22Rv1 (cell line): Measurements from ENCODE around the gene MN1.

Source experiments
- H3K27ac ChIP-seq: fragments of 450-650 bp; 2 replicates; pipeline ENCODE4 v1.5.1; 2017
- ZFX ChIP-seq: fragments of 450-650 bp; IDR thresholded peaks from 2 replicates; pipeline ENCODE4 v1.6.1; 2017; ENCODE audit warnings: antibody characterized with exemption, borderline replicate concordance
- TF ChIP-seq, protein P1 (sequence below): fragments of 450-650 bp; IDR thresholded peaks from 2 replicates; pipeline ENCODE4 v1.5.1; 2017; ENCODE audit warnings: mild to moderate bottlenecking

Gene MN1

GRCh38 chr22:27775758-27776649, 25.6 kb downstream of the MN1 start:
- TF ChIP-seq ZFX, result no peak
- TF ChIP-seq, protein P1, sequence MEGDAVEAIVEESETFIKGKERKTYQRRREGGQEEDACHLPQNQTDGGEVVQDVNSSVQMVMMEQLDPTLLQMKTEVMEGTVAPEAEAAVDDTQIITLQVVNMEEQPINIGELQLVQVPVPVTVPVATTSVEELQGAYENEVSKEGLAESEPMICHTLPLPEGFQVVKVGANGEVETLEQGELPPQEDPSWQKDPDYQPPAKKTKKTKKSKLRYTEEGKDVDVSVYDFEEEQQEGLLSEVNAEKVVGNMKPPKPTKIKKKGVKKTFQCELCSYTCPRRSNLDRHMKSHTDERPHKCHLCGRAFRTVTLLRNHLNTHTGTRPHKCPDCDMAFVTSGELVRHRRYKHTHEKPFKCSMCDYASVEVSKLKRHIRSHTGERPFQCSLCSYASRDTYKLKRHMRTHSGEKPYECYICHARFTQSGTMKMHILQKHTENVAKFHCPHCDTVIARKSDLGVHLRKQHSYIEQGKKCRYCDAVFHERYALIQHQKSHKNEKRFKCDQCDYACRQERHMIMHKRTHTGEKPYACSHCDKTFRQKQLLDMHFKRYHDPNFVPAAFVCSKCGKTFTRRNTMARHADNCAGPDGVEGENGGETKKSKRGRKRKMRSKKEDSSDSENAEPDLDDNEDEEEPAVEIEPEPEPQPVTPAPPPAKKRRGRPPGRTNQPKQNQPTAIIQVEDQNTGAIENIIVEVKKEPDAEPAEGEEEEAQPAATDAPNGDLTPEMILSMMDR, result no peak
- no peak overlapping the region for H3K27ac ChIP-seq

GRCh38 chr22:27775087-27775698, 26.4 kb downstream of the MN1 start:
- no peak overlapping the region for H3K27ac ChIP-seq
- TF ChIP-seq, protein P1, result no peak
- TF ChIP-seq ZFX, result no peak

GRCh38 chr22:27774200-27774599, 27.4 kb downstream of the MN1 start:
- no peak for TF ChIP-seq ZFX
- TF ChIP-seq, protein P1, result no peak
- no peak overlapping the region for H3K27ac ChIP-seq

DNA sequence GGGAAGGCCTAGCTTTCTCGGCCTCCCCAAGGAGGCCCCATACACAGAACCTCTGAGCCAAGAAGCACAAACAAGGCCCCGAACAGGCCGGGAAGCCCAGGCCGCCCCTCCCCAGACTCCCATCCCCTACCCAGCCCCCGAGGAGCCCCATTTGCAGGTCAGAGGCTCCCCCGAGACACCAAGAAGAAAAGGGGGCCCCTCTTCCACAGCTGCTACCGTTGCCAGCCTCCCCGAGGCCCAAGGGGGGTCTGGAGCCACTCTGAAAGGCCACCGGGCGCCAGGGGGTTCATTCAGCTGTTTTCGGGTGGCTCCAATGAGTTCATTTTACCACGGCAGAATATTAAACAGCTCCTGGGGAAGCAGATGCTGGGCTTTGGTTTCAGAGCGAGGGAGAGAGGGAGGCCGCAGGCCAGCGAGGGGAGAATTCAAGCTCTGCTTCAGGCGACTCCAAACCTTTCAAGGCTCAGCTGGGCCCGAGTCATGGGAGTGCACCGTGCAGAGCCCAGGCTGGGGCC, 28.5 kb downstream of the MN1 start:
- TF ChIP-seq, protein P1, result no peak
- TF ChIP-seq ZFX, result no peak
- no peak overlapping the region for H3K27ac ChIP-seq

GRCh38 chr22:27772081-27772983, 29.2 kb downstream of the MN1 start:
- H3K27ac ChIP-seq, result no peak overlapping the region
- TF ChIP-seq ZFX, result no peak
- TF ChIP-seq, protein P1, result no peak

DNA sequence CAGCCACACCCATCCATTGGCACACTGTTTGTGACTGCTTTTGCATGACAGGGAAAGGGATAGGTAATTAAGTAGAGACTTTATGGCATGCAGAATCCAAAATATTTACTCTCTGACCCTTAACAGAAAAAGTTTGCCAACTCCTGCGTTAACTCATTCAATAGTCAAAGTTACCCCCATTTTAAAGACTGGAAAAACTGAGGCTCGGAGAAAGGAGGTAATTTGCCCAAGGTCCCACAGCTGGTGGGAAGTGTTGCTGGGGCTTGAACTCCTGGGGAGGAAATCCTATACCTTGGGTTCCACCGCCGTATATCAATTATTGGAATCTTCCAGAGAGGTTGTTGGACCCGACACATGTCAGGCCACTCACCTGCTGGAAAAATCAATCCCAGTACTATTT, 29.9 kb downstream of the MN1 start:
- no peak for TF ChIP-seq ZFX
- no peak overlapping the region for H3K27ac ChIP-seq

DNA sequence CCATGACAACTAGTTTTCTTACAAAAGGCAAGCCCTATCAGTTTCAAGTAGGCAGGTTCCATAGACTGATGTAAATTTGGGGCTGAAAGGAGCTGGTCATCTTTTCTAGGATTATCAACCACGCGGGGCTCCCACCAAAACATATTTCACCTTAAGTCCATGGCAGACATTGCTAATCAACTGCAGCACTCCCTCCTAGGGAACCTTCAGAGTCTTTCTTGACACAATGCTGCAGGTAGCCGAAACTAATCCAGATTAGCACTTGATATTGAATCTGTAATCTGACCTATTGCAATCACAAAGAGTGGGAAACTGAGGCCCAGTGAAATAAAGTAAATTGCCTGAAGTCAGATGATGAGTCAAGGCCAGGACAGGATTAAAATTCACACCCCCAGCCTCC, 32.5 kb downstream of the MN1 start:
- no peak for TF ChIP-seq ZFX
- TF ChIP-seq, protein P1, result no peak
- no peak overlapping the region for H3K27ac ChIP-seq
